Spleen (tissue), 7 donors: ENCODE measurements around the gene CWC22.

Experiments used
- POLR2A ChIP-seq, 3 donors: fragments of 450-650 bp; IDR thresholded peaks; one replicate each; pipeline ENCODE4 v1.5.1; 2017; ENCODE audit warnings: antibody characterized with exemption in 3 of 3, mild to moderate bottlenecking in 1 of 3
- POLR2AphosphoS5 ChIP-seq, 3 donors: sonication (generic); formaldehyde crosslinking; IDR thresholded peaks; one replicate each; pipeline ENCODE4 v1.5.1; 2017; ENCODE audit warnings: antibody characterized with exemption in 3 of 3
- TF ChIP-seq, protein P1 (sequence below), 11 experiments: fragments of 200-600 bp in 7 of 11; fragments of 450-650 bp in 4 of 11; sonication (generic) in 4 of 11; IDR thresholded peaks in 8 of 11; conservative IDR thresholded peaks in 3 of 11; 1 replicate in 7 of 11; 2 replicates in 4 of 11; pipeline versions ENCODE4 v1.4.0 to v1.8.0; 2016 to 2021; ENCODE audit warnings: antibody characterized with exemption in 11 of 11, inconsistent platforms in 4 of 11, mild to moderate bottlenecking in 1 of 11
- donor health status: DM: no; HTN: no; CAD: no; lungs with moderate emphysema.
- donor health status: DM: no; HTN: no; CAD: no.
- donor health status: DM: no; HTN: no; CAD: no.

DNA sequence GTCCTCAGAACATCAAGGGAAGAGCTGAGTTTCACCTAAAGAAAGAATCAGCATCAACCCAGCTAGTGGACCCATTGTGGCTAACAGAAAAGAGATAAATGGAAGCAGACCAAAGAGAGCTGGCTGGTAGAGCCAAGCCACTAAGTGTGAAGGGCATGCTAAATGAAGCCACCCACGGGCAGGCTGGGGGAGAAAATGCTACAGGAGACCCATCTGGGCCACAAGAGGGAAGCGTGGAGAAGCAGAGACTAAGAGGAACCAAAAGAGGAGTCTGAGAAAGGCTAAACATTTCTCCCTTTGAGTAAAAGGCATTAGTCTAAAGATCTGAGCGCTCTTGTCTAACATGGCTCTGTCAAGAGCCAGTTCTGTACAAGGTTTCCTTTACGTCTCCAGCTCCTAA is 15.8 kb downstream of the CWC22 start:
- TF ChIP-seq POLR2AphosphoS5 (IDR thresholded peaks at IDR 0.05), result no peak
- TF ChIP-seq, protein P1, sequence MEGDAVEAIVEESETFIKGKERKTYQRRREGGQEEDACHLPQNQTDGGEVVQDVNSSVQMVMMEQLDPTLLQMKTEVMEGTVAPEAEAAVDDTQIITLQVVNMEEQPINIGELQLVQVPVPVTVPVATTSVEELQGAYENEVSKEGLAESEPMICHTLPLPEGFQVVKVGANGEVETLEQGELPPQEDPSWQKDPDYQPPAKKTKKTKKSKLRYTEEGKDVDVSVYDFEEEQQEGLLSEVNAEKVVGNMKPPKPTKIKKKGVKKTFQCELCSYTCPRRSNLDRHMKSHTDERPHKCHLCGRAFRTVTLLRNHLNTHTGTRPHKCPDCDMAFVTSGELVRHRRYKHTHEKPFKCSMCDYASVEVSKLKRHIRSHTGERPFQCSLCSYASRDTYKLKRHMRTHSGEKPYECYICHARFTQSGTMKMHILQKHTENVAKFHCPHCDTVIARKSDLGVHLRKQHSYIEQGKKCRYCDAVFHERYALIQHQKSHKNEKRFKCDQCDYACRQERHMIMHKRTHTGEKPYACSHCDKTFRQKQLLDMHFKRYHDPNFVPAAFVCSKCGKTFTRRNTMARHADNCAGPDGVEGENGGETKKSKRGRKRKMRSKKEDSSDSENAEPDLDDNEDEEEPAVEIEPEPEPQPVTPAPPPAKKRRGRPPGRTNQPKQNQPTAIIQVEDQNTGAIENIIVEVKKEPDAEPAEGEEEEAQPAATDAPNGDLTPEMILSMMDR (IDR thresholded peaks at IDR 0.05 in 8 of 11, conservative IDR thresholded peaks at IDR 0.05 in 3 of 11), result no peak
- TF ChIP-seq POLR2A (IDR thresholded peaks at IDR 0.05), result no peak
